HG03135 (cell line): ENCODE measurements around the gene FXYD2.

Experiments used
- ATAC-seq: cut with Tn5 transposase; IDR thresholded peaks from one replicate; pipeline ENCODE4 v1.9.1; 2021; ENCODE audit warnings: mild to moderate bottlenecking, moderate library complexity; ENCODE audit not compliant: unreplicated experiment

FXYD2 gene

DNA sequence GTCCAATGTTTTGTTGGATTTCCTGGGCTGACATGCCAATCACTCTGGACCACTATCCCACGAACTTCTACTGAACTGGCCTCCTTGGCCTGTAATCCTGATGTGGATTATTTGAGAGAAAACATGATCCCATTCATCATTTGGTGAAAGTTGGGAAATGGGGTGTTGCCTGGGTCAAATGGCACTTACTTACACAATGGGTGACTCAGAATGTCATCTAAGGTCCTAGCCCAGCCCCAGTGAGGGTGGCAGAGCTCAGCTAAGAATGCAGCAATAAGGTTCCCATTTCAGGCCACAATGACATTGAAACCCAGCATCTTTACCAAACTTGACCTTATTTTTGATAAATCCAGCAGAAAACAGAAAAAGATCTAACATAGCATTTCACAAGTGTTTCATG, 19.5 kb downstream of the FXYD2 start:
- ATAC-seq = no peak

GRCh38 chr11:117803896-117804295, 20.6 kb downstream of the FXYD2 start:
- no peak for ATAC-seq

DNA sequence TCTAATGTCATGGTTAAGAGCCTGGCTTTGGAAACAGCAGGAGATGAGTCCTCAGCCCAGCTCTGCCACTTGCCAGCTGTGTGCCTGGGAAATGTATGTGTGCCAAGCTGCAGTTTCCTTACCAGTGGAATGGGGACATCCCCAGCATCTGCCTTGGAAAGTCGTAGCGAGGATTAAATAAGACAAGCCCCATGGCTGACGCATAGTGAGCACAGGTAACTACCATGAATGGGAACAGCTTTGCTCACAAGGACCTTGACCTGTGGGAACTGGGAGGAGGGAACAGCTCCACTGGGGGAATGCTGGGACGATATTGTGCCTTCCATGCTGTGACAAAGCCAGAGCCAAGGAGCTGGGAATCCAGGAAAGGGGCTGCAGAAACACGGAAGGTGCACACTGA, 24.9 kb downstream of the FXYD2 start:
- ATAC-seq = no peak

DNA sequence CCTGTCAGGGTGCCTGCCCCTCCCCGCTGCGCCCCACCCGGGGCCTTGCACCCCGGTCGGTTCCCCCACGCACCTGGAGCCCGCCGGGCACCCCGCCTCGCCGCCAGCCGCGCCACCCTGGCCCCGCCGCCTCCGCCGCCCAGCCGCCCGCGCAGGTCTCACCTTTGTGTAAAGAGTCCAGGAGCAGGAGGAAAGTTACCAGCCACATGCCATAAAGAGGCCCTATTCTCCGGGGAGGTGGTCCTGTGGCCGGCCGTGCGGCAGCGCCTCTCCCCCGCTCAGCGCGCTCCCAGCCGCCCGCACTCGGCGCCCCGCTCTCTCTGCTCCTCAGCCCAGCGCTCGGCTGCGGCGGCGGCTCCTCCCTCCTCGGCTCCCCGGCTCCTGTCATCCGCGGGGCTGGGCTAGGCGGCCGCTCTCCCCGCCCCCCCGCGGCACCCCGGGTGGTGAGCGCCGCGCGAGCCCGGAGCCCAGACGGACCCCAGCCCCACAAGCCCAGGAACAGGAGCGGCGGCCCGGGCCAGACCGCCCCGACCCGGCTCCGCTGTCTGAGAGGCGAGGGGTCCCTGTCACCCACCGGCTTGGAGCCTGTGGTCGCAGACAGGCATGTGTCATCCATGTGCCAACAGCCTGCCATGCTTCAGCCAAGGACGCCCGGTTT, 27.5 kb downstream of the FXYD2 start, which contains the start of gene DSCAML1:
TSS of gene DSCAML1 (minus strand) at position 345 of the 658 bp plus-strand sequence. CDS start at position 208, 137 bp downstream.
- no peak for ATAC-seq

DNA sequence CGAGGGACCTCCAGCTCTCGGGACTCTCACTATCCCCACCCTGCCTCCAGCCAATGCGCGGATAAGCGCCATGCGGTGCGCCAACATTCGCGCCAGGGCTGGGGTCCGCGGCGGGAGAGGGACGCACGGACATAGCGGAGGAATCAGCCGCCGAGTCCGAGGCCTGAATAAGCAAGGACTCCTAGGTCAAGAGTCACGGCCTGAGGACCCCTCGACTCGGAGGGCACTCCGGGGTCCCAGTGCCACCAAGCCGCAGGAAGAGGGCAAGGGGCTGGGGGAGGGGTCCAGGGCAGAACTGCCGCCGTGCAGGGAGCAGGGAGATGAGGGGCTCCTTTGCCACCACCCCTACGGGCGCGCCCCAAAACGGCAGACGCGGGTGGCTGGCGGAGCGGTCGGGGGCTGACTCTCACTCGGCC, 28.1 kb downstream of the FXYD2 start:
- no peak for ATAC-seq

DNA sequence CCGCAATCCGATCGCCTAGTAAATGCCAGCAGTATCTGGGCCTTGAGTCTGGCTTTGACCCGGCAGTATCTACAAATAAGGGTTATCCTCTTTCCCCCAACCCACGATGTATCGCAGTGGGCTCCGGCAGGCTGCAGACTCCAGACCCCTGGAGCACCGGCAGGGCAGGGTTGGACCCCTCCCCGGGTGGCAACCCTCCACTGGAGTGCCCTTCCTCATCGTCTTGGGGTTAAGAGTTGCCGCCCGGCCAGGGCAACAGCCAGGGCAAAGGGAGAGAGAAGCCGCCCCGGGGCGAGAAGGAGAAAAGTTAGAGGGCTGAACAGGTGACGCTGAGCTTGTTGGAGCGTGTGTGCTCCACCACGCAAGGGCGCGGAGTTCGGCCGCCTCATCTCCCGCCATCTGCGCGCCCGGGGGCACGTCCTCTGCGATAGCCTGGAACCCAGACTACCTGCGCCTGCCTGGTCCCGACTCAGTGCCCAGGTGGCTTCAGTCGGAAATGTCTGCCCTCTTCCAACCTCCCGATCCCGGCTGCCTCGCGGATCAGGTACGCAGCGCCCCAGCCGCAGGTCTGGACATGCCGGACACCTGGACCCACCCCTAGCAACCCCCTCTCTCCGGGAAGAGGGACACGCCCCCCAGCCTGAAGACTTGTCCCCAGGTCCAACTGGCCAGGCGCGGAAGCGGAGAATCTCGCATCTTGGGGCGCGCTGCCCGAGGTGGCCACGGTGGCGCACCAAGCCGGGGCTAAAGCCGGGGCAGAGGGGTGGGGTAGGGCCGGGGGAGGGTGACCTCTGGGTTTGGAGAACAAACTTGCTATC, 28.7 kb downstream of the FXYD2 start:
- ATAC-seq = no peak

- ATAC-seq = no peak
These were observed 29.5 kb downstream of the FXYD2 start for GRCh38 chr11:117794772-117795629.

DNA sequence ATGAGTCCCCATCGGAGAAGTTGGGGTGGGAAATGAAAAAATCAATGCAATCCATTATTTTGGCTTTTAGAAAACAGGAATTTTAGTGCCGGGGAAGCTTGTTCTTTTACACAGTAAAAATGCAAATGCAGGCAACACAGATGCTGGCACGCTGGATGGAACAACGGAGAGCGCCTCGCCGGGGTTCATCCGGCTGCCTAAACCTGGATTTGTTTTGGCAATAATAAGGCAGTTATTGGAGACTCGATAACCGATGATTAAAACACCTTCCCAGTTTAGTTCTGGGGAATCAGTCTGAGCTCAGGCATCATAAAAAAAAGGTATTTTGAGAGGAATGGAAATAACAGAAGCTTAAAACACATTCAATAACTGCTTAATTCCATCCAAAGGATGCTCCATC, 30.4 kb downstream of the FXYD2 start:
- ATAC-seq = no peak

DNA sequence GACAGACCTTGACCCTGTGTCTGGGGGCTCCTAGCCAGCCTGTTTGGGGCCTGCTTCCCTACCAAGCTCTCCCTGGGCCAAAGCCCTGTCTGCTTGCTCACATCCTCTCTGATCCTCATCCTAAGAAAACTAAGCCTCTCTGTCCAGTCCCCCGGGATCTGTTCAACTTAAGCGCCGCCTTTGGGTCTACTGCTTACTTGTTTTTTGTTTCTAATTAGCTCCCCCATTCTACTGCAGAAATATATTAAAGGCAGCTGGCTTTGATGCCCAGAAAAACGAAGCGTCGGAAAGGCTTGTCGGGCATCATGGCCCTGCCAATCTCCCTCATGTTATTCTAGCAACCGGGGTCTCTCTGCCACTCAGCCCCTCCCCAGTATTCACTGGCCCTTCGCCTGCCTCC, 31.0 kb downstream of the FXYD2 start:
- ATAC-seq = no peak

GRCh38 chr11:117792992-117793391, 31.6 kb downstream of the FXYD2 start:
- ATAC-seq = no peak

DNA sequence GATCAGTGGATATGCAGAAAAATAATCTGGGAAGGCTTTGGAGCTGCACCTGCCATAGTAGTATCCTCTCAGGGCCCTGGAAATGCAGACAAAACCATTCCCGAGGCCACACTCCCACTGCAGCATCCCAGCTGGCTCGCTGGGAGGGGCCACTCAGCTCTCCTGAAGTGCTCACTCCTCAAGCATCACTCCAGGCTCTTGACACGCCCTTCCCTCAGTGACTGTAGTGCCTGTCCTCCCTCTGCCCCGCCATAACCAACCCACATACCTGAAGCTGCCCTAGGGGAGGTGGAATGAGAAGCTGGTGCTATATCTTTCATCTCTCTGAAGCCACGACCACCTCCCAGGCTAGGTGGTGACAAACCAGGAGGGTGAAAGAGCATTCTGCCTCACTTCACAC, 32.3 kb downstream of the FXYD2 start:
- no peak for ATAC-seq

DNA sequence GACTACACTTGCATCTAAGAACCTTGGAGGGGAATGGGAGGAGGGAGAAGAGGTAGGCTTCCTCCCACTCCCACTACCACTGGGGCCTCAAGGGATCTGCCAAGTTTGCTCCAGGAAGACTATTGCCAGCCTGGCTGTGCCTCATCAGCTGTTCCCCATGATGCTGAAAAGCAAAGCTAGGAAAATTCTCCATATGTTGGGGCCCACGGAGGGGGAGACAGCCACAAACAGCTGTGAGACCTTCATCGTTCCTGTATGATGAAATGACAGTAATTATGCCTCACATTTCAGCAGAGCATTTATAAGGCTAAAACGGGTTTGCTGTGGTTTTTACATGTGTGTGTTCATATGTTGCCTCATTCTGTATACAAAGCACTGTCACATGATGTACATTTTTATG, 34.3 kb downstream of the FXYD2 start:
- no peak for ATAC-seq

GRCh38 chr11:117789241-117789640, 35.3 kb downstream of the FXYD2 start:
- ATAC-seq = no peak

GRCh38 chr11:117786135-117786870, 38.2 kb downstream of the FXYD2 start:
- no peak for ATAC-seq

DNA sequence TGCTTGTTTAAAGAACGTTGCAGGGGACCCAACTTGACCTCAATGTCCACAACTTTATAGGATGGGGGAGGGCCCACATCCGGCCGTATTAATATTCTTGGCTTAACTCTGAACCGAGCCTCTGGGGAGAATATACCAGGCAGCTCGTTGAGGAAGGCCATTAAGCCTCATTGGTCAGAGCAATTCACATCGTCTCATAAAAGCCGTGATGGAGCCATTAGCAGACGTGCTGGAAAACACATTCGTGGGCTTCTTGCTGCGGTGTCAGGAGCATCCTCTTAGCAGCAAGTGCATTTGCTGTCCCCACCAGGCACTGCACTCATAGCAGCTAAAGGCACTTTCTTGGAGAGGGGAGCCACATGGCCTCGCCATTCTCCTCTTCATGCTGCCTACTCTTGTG, 42.4 kb downstream of the FXYD2 start:
- ATAC-seq = no peak

DNA sequence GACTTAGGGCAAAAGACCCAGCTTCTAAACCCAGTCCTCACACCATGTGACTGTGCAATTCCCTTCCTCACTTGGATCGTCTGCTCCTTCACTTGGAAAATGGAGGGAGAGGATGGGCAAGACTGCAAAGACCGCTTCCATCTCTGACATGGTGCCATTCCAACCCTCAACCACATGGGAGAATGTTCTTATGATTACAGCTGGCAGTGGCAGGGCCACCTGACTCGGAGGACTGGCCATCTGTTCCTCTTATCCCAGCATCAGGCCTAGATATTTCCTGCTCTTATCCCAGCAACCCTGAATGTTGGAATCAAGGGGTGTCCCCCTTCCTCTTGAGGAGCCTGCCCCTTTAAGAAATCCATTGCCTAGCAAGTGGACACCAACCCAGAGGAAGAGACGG, 42.9 kb downstream of the FXYD2 start:
- no peak for ATAC-seq

DNA sequence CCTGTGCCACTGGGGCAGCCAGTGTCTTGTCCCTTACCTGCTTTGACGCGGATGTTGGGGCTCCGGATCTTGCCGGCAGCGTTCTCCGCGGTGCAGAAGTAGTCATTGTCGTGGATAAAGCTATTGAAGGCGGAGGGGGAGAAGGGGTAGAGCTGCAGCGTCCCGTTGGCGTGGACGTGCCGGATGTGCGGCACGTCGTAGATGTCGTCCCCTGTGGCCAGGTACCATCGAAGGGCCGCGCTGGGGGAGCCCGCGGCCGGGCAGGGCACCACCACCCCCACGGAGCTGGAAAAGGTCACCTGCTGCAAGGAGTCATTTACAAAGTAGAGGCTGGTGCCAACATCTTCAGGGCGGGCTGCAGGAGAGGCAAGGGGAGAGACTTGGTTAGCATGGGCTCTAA, 44.1 kb downstream of the FXYD2 start:
- ATAC-seq = no peak

- ATAC-seq = no peak
These were observed 50.0 kb downstream of the FXYD2 start for GRCh38 chr11:117774553-117774952.

- no peak for ATAC-seq
These were observed 52.2 kb downstream of the FXYD2 start for GRCh38 chr11:117772360-117772759.

DNA sequence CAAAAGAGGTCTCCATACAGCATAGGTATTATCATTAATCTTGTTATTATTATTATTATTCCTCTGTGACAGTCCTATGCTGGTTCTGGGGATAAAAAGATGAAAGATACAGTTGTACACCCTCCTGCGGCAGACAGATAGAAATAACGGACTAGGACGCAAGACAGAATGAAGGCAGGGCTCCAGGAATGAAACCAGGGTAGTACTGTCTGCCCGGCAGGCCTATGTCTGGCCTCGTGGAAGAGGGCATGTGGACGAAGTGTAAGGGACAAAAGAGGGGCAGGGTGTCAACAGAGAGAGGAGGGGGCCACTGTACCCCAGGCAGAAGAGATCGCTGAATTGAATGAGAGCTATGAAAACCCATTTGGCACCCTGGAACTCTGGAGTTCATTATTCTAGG, 52.7 kb downstream of the FXYD2 start:
- ATAC-seq = no peak

- no peak for ATAC-seq
These were observed 53.3 kb downstream of the FXYD2 start for GRCh38 chr11:117771197-117771596.
